ENCODE data around the gene IDH2.
"Not testable (repeated sequence)": the region's sequence is repeated elsewhere in the genome, so short reads cannot be mapped to it uniquely, and the experiment has no call there.

The IDH2 gene

DNA sequence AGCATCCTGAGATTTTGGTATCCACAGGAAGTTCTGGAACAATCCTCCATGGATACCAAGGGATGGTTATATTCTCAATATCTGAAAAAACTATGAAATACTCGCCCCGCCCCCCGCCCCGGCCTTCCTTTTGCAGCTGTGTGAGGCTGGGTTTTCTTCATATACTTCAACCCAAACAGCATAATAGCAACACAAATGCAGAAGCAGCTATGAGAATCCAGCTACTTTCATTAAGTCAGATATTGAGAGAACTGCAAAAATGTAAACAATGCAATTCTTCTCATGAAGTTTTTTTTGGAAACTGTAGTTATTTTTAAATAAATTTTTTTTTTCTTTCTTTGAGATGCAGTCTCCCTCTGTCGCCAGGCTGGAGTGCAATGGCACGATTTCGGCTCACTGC lies 10.9 kb upstream of the IDH2 start:
- no peak for DNase-seq

DNA sequence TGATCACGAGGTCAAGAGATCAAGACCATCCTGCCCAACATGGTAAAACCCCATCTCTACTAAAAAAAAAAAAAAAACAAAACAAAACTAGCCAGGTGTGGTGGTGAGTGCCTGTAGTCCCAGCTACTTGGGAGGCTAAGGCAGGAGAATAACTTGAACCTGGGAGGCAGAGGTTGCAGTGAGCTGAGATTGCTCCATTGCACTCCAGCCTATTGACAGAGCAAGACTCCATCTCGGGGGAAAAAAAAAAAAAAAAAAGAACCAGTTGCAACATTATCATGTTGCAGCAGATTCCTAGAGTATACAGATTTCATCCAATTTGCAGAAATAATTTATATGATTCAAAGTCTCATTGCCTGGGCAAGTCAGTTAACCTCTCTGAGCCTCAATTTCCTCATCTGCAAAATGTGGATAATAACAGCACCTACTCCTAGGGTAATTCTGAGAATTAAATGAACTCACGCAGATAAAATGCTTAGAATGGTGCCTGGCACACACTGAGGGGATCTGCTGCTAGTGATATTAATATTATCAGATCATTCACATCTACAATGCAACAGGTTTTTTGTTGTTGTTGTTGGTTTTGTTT lies 7.0 kb upstream of the IDH2 start:
- DNase-seq = not testable (repeated sequence)

DNA sequence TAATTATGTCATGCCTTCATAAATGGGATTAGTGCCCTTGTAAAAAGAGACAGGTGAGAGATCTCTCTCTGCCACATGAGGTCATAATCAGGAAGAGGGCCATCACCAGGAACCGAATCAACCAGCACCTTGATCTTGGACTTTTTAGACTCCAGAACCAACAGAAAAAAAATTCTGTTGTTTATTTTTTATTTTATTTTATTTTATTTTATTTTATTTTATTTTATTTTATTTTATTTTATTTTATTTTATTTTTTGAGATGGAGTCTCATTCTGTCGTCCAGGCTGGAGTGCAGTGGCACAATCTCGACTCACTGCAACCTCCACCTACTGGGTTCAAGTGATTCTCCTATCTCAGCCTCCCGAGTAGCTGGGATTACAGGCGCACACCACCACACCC lies 5.8 kb upstream of the IDH2 start:
- not testable (repeated sequence) for DNase-seq

- peak; percentile 65 for DNase-seq
Observed at GRCh38 chr15:90106522-90107117, 4.4 kb upstream of the IDH2 start.

DNA sequence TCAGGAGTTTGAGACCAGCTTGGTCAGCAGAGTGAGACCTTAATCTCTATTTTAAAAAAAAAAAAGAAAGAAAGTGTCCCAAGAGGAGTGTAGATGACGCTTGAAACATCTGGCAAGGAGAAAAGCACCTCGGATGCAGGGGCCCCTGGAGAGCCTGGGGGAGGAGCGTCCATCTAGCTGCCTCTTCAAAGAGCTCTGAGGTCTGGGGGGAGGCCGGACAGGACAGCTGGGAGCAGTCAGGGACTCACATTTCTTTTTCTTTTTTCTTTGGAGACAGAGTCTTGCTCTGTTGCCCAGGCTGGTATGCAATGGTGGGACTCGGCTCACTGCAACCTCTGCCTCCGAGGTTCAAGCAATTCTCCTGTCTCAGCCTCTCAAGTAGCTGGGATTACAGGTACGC lies 3.3 kb upstream of the IDH2 start:
- DNase-seq = no peak

GRCh38 chr15:90104551-90104950 lies 2.3 kb upstream of the IDH2 start:
- no peak for DNase-seq

DNA sequence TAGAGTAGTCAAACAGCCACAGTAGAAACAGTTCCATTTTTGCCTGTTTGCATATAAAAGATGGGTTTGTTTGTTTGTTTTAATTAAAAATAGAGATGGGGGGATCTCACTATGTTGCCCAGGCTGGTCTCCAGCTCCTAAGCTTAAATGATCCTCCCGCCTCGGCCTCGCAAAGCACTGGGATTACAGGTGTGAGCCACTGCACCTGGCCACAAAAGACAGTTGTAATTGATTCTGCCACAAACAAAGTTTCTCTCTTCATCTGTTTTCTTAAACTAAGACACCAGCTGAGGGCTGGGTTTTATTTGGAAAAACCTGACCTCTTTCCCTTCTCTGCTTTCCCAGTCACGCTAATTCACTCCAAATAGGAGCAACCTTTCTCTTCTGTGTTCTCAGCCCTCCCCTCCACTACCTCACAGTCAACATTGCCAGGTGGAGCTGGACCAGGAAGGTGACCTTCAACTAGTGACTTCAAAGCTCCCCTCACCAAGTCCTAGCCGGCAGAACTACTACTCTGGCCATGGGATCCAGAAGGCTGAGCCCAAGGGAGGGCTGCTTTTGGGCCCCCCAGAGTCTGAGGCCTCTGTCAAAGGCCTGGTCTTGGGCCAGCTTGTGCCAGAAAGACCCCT lies 1.5 kb upstream of the IDH2 start:
- DNase-seq = no peak

DNA sequence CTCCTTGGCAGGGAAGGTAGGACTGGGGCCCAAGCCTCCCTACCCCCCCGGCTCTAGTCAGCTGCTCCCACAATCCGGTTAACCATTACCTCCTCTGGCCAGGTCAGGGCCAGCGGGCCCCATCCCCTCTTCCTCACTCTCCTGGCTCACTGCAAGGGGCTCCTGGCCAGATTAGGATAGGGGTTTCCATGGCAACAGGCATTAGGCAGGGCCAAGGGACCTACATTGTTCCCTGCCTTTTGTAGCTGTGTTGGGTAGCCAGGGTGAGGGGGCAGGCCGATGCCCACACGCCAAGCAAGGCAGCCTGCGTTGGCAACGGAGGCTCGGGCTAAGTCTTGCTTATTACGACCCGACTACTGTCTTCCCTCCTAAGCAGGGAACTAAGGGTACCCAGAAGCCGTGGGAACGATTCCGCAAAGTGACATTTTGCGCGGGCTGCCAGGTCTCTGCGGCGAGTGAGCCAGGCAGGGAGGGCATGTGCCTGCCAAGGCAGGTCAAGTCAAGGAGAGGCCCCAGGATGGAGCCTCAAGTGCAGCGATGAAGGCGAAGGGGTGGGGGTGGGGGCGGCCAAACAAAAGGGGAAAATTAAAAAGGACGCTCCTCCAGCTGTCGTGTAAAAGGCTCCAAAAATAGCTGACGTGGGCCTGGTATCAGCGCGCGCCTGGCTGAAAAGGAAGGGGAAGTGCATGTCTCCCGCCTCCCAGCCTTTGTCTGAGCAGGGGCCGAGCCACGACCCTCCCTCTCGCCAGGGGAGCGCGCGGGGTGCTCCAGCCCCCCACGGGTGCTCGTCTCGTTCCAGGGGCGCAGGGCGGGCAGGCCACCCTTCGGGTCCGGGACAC lies 919 bp downstream of the IDH2 start:
- DNase-seq = peak; percentile 31

GRCh38 chr15:90099868-90100831 lies 2.1 kb downstream of the IDH2 start:
- DNase-seq = peak; percentile 47

- no peak for DNase-seq
Observed at GRCh38 chr15:90099072-90099867, 3.0 kb downstream of the IDH2 start.

GRCh38 chr15:90097475-90097874 lies 4.8 kb downstream of the IDH2 start:
- DNase-seq = no peak

DNA sequence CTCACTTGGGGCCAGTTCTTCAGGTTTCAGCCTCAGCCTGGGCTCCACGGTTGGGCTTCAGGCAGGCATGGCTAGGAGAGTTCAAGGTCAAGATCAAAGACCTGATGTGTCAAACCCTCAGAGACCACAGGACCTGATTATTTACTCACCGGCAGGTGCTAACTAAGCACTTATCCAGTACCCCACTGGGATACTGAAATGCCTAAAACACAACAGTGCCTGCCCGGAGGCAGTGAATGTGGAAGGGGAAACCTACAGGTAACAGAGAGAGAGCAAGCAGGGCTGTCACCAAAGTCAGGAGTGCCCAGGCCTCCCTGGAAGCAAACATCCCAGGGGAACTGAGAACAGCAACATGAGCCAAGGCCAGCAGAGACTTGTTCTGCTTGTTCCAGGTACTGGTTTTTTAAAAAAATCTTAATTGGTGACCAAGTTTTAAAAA lies 6.7 kb downstream of the IDH2 start:
- no peak for DNase-seq

- no peak for DNase-seq
Observed at GRCh38 chr15:90091156-90091931, 10.9 kb downstream of the IDH2 start.

DNA sequence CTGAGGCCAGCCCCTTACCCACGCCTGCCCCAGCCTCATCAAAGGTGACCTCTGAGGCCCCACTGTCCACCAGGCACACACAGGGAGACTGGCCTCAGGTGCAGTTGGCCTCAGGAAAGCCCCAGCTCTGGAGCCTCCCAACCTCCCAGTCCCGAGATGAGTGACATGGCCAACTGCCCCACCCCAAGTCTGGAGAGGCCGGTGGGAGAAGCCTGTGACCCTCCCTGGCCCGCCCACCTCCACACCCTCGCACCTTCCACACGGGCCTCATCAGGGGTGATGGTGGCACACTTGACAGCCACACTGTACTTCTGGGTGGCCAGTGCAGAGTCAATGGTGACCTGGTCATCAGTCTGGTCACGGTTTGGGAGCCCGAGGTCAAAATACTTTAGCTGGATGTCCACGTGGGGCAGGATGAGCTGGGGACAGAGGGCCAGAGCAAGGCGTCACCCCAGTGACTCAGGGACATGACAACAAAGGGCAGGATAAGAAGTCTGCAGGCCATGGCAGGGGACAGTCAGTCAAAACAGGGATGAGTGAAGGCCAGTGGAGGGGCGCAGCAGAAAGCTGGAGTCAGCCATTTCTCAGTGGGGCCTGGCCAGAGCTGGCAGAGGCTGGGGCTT lies 11.9 kb downstream of the IDH2 start:
- DNase-seq = no peak

GRCh38 chr15:90087454-90088154 lies 14.7 kb downstream of the IDH2 start:
- no peak for DNase-seq

DNA sequence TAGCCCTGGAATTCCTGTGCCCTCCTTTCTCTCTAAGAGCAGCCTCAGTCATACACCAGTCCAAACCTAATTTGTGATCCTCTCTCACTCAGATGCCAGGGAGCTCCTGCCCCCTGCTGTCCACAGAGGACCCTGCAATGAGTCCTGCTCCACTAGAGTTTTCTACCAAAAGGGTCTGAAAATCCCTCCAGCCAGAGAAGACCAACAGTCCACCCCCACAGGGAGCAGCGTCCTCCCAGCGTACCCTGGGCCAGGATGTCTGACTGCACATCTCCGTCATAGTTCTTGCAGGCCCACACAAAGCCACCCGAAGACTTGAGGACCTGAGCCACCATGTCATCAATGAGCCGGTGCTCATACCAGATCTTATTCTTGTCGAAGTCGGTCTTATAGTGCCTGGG lies 15.4 kb downstream of the IDH2 start:
- DNase-seq = peak; percentile 36

GRCh38 chr15:90085565-90085964 lies 16.7 kb downstream of the IDH2 start:
- no peak for DNase-seq

GRCh38 chr15:90084876-90085423 lies 17.3 kb downstream of the IDH2 start:
- no peak for DNase-seq

- DNase-seq = no peak
Observed at GRCh38 chr15:90083954-90084607, 18.2 kb downstream of the IDH2 start.

All from fibroblast of upper back skin (primary cell).